Loucy (cell line): ENCODE data around the gene TTLL1.

Experiments used
- CTCF ChIP-seq: fragments of 200-600 bp; sonication (generic); conservative IDR thresholded peaks from 2 replicates; pipeline ENCODE4 v1.5.1; 2014; ENCODE audit warnings: mild to moderate bottlenecking, antibody characterized with exemption, low read length
- EZH2phosphoT487 ChIP-seq: fragments of 200-600 bp; IDR thresholded peaks from 2 replicates; pipeline ENCODE4 v1.6.1; 2018; ENCODE audit warnings: antibody characterized with exemption, mild to moderate bottlenecking, moderate library complexity, borderline replicate concordance

DNA sequence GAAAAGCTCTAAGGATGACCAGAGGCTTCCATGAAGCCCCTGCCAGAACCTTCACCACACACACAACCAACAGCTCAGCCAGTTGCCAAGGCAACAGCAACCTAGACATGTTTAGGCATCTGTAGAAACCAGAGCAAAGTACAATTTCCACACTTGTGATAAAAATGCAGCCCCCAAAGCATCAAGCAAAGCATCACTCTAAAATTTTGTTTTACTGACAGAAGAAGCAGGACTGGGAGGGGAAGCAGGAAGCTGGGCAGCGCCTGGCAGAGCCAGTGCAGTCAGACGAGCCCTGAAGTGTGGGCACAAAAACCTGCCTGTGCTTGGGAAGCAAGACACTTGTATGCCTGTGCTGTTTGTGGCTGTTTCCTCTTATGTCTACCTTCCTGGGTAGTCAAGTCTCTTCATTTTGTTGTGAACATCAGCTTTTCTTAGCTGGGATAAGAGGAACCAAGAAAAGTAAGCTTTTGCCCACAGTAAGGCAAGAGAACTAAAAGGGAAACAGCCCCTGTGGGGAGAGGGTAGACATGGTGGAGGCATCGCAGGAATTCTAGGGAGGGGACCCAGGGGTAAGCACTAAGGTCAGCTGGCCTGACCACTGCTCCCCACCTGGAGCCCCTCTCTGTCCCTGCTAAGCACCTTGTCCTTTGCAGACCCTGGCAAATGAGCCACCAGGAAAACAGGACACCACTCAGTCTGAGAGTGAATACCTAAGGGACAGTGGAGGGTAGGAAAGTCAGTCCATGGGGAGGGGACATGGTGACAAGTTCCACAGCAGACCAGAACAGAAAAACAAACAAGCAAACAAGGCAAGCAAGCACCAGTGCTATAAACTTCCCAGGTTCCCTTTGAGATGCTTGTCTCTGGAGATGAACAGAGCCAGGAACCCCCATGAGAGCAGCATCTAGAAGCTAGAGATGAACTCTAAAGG lies 87.7 kb downstream of the TTLL1 start:
- TF ChIP-seq CTCF (no peak), EZH2phosphoT487 (no peak)
